HG03060 (cell line): ENCODE measurements around the gene VTCN1.
"Not testable (repeated sequence)": the region's sequence is repeated elsewhere in the genome, so short reads cannot be mapped to it uniquely, and the experiment has no call there.

Source experiments
- ATAC-seq: cut with Tn5 transposase; IDR thresholded peaks from one replicate; pipeline ENCODE4 v1.9.1; 2021; ENCODE audit warnings: low read depth, moderate number of reproducible peaks; ENCODE audit not compliant: unreplicated experiment

VTCN1 gene

GRCh38 chr1:117169871-117170596 lies 40.7 kb downstream of the VTCN1 start:
- no peak for ATAC-seq

- no peak for ATAC-seq
These were observed 43.3 kb downstream of the VTCN1 start for GRCh38 chr1:117167402-117167801.

- ATAC-seq: no peak
These were observed 44.7 kb downstream of the VTCN1 start for GRCh38 chr1:117166076-117166475.

- ATAC-seq: no peak
These were observed 46.5 kb downstream of the VTCN1 start for GRCh38 chr1:117164209-117164608.

- no peak for ATAC-seq
These were observed 47.9 kb downstream of the VTCN1 start for GRCh38 chr1:117162816-117163215.

GRCh38 chr1:117161887-117162286 lies 48.8 kb downstream of the VTCN1 start:
- ATAC-seq: no peak

- not testable (repeated sequence) for ATAC-seq
These were observed 59.4 kb downstream of the VTCN1 start for GRCh38 chr1:117151305-117151704.

- ATAC-seq: no peak
These were observed 60.4 kb downstream of the VTCN1 start for GRCh38 chr1:117150316-117150715.

- ATAC-seq: no peak
These were observed 62.7 kb downstream of the VTCN1 start for GRCh38 chr1:117147856-117148588.

GRCh38 chr1:117147341-117147831 lies 63.3 kb downstream of the VTCN1 start:
- no peak for ATAC-seq

GRCh38 chr1:117146575-117147340 lies 64.0 kb downstream of the VTCN1 start:
- ATAC-seq: no peak

- ATAC-seq: no peak
These were observed 64.7 kb downstream of the VTCN1 start for GRCh38 chr1:117146072-117146471.

- ATAC-seq: no peak
These were observed 66.9 kb downstream of the VTCN1 start for GRCh38 chr1:117143871-117144270.

GRCh38 chr1:117143172-117143571 lies 67.6 kb downstream of the VTCN1 start:
- ATAC-seq: no peak

- ATAC-seq: no peak
These were observed 68.5 kb downstream of the VTCN1 start for GRCh38 chr1:117142200-117142599.

- no peak for ATAC-seq
These were observed 72.2 kb downstream of the VTCN1 start for GRCh38 chr1:117138561-117138960.

GRCh38 chr1:117138106-117138505 lies 72.6 kb downstream of the VTCN1 start:
- ATAC-seq: no peak

GRCh38 chr1:117137281-117137855 lies 73.4 kb downstream of the VTCN1 start:
- ATAC-seq: no peak

- no peak for ATAC-seq
These were observed 74.0 kb downstream of the VTCN1 start for GRCh38 chr1:117136749-117137148.

GRCh38 chr1:117135329-117135728 lies 75.4 kb downstream of the VTCN1 start:
- ATAC-seq: no peak

GRCh38 chr1:117130526-117130925 lies 80.2 kb downstream of the VTCN1 start:
- ATAC-seq: no peak
